ENCODE measurements around the gene TBCK. TPM values are rescaled to one million over a fixed set of nuclear protein-coding genes. Genes with fewer than 3 reads are reported as not detected.

Gene TBCK
- total RNA-seq, 1 experiment from 2014 or later = 28.6 TPM

DNA sequence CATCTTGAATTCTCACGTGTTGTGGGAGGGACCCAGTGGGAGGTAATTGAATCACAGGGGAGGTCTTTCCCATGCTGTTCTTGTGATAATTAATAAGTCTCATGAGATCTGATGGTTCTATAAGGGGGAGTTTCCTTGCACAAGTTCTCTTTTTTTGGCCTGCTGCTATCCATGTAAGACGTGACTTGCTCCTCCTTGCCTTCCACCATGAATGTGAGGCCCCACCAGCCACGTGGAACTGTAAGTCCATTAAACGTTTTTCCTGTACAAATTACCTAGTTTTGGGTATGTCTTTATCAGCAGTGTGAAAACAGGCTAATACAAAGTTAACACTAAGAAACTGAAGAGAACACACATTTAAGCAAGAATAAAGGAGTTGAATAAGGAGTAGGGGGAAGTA, 16.0 kb downstream of the TBCK start:
- H3K27ac Mint-ChIP-seq = peak overlapping the region; percentile 78
- ATAC-seq = no peak
- CTCF ChIA-PET = no interaction called here
- POLR2A ChIA-PET = no interaction called here
- TF ChIP-seq ZNF219 (CRISPR knock-in tag; IDR thresholded peaks at IDR 0.05; ENCODE audit: borderline replicate concordance) (no peak), RORB (CRISPR knock-in tag; IDR thresholded peaks at IDR 0.05) (no peak), JUN (CRISPR knock-in tag; IDR thresholded peaks at IDR 0.05) (no peak), NR2C2 (CRISPR knock-in tag; IDR thresholded peaks at IDR 0.05) (no peak), ZNF138 (CRISPR knock-in tag; conservative IDR thresholded peaks at IDR 0.05) (no peak)
- TF ChIP-seq, protein P1, sequence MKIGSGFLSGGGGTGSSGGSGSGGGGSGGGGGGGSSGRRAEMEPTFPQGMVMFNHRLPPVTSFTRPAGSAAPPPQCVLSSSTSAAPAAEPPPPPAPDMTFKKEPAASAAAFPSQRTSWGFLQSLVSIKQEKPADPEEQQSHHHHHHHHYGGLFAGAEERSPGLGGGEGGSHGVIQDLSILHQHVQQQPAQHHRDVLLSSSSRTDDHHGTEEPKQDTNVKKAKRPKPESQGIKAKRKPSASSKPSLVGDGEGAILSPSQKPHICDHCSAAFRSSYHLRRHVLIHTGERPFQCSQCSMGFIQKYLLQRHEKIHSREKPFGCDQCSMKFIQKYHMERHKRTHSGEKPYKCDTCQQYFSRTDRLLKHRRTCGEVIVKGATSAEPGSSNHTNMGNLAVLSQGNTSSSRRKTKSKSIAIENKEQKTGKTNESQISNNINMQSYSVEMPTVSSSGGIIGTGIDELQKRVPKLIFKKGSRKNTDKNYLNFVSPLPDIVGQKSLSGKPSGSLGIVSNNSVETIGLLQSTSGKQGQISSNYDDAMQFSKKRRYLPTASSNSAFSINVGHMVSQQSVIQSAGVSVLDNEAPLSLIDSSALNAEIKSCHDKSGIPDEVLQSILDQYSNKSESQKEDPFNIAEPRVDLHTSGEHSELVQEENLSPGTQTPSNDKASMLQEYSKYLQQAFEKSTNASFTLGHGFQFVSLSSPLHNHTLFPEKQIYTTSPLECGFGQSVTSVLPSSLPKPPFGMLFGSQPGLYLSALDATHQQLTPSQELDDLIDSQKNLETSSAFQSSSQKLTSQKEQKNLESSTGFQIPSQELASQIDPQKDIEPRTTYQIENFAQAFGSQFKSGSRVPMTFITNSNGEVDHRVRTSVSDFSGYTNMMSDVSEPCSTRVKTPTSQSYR (CRISPR knock-in tag; IDR thresholded peaks at IDR 0.05) = no peak
- TF ChIP-seq, protein P2, sequence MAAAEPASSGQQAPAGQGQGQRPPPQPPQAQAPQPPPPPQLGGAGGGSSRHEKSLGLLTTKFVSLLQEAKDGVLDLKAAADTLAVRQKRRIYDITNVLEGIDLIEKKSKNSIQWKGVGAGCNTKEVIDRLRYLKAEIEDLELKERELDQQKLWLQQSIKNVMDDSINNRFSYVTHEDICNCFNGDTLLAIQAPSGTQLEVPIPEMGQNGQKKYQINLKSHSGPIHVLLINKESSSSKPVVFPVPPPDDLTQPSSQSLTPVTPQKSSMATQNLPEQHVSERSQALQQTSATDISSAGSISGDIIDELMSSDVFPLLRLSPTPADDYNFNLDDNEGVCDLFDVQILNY (CRISPR knock-in tag; IDR thresholded peaks at IDR 0.05) = no peak
- H3K27me3 Mint-ChIP-seq (ENCODE audit: low read depth) = no peaks in the 10 kb centered on the region
- peaks cover 6% of the 10 kb centered on the region for H3K9me3 Mint-ChIP-seq
- H3K36me3 Mint-ChIP-seq = peaks cover 9% of the 10 kb centered on the region
- DNase-seq (ENCODE audit: low spot score) = no peak
- H3K4me3 Mint-ChIP-seq = no peak overlapping the region
- H3K4me1 Mint-ChIP-seq = peaks cover 48% of the 10 kb centered on the region

DNA sequence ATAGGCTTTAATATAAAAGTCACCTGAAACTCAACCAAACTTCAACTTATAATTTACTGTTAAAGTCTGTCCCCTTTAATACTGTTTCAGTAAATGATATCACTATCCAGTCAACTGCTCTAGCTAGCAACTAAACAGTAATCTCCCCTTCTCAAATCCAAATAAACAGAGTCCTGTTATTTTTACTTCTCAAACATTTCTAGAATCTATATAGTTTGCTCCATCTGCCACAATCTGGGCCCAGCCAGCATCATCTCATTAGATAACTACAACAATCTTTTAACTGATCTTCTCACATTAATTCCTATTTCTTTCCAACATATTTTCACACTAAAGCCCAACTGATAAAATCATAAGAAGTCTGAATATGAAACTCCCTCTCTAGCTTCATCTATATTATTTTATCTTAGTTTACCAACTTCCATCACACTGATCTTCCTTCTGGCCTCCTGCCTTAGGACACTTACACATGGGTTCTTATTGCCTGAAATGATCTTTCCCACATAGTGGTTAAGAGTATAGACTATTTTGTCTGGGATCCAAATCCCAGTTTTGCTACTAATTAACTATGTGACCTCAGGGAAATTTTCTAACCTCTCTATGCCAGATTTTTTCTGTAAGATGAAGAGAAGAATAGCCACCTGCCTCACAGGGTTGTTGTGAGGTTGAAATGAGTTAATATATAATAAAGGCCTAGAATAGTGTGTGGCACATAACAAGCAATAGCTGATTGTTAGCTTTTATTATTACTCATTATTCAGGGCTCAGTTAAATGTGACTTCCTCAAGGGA, 18.6 kb downstream of the TBCK start:
- ATAC-seq (no peak), DNase-seq (ENCODE audit: low spot score) (no peak)
- Mint-ChIP-seq H3K27ac (peak overlapping the region; percentile 16), H3K27me3 (ENCODE audit: low read depth) (no peaks in the 10 kb centered on the region), H3K4me1 (peaks cover 28% of the 10 kb centered on the region), H3K36me3 (peaks cover 20% of the 10 kb centered on the region), H3K9me3 (peaks cover 6% of the 10 kb centered on the region), H3K4me3 (no peak overlapping the region)
- ChIA-PET CTCF (interaction anchor here (1.1 kb wide), 1 partner anchor 31 kb away, joined by 3 read pairs; no protein-coding TSS in a partner anchor), POLR2A (no interaction called here)
- TF ChIP-seq, protein P3, sequence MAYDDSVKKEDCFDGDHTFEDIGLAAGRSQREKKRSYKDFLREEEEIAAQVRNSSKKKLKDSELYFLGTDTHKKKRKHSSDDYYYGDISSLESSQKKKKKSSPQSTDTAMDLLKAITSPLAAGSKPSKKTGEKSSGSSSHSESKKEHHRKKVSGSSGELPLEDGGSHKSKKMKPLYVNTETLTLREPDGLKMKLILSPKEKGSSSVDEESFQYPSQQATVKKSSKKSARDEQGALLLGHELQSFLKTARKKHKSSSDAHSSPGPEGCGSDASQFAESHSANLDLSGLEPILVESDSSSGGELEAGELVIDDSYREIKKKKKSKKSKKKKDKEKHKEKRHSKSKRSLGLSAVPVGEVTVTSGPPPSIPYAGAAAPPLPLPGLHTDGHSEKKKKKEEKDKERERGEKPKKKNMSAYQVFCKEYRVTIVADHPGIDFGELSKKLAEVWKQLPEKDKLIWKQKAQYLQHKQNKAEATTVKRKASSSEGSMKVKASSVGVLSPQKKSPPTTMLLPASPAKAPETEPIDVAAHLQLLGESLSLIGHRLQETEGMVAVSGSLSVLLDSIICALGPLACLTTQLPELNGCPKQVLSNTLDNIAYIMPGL (CRISPR knock-in tag; IDR thresholded peaks at IDR 0.05) = no peak
- TF ChIP-seq FOXK1 (CRISPR knock-in tag; IDR thresholded peaks at IDR 0.05) (no peak), NFE2L1 (CRISPR knock-in tag; IDR thresholded peaks at IDR 0.05) (no peak), NR3C1 (CRISPR knock-in tag; conservative IDR thresholded peaks at IDR 0.05; ENCODE audit: low read depth) (no peak), JAZF1 (CRISPR knock-in tag; IDR thresholded peaks at IDR 0.05) (no peak)
- TF ChIP-seq, protein P4, sequence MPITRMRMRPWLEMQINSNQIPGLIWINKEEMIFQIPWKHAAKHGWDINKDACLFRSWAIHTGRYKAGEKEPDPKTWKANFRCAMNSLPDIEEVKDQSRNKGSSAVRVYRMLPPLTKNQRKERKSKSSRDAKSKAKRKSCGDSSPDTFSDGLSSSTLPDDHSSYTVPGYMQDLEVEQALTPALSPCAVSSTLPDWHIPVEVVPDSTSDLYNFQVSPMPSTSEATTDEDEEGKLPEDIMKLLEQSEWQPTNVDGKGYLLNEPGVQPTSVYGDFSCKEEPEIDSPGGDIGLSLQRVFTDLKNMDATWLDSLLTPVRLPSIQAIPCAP (CRISPR knock-in tag; IDR thresholded peaks at IDR 0.05) = no peak
- TF ChIP-seq, protein P5, sequence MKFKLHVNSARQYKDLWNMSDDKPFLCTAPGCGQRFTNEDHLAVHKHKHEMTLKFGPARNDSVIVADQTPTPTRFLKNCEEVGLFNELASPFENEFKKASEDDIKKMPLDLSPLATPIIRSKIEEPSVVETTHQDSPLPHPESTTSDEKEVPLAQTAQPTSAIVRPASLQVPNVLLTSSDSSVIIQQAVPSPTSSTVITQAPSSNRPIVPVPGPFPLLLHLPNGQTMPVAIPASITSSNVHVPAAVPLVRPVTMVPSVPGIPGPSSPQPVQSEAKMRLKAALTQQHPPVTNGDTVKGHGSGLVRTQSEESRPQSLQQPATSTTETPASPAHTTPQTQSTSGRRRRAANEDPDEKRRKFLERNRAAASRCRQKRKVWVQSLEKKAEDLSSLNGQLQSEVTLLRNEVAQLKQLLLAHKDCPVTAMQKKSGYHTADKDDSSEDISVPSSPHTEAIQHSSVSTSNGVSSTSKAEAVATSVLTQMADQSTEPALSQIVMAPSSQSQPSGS (CRISPR knock-in tag; IDR thresholded peaks at IDR 0.05; ENCODE audit: borderline replicate concordance, low read depth) = no peak

DNA sequence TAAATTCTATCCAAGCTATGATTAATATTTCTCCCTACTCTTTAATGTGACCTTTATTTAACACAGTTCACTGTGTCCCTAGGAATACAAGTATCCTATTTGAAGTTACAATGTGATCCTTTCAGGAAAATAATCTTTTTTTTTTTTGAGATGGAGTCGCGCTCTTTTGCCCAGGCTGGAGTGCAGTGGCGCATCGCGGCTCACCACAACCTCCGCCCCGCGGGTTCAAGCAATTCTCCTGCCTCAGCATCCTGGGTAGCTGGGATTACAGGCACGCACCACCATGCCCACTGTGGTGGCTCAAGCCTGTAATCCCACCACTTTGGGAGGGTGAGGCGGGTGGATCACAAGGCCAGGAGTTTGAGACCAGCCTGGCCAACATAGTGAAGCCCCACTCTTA, 21.9 kb downstream of the TBCK start:
- DNase-seq (ENCODE audit: low spot score) (no peak), ATAC-seq (no peak)
- ChIA-PET POLR2A (interaction anchor here (0.7 kb wide), 1 partner anchor 599 kb away, joined by 3 read pairs; no protein-coding TSS in a partner anchor), CTCF (no interaction called here)
- Mint-ChIP-seq H3K27ac (no peak overlapping the region), H3K4me3 (no peak overlapping the region), H3K9me3 (no peaks in the 10 kb centered on the region), H3K36me3 (peaks cover 13% of the 10 kb centered on the region), H3K27me3 (ENCODE audit: low read depth) (no peaks in the 10 kb centered on the region), H3K4me1 (peaks cover 17% of the 10 kb centered on the region)
- TF ChIP-seq RORB (CRISPR knock-in tag; IDR thresholded peaks at IDR 0.05) = no peak
- TF ChIP-seq, protein P6, sequence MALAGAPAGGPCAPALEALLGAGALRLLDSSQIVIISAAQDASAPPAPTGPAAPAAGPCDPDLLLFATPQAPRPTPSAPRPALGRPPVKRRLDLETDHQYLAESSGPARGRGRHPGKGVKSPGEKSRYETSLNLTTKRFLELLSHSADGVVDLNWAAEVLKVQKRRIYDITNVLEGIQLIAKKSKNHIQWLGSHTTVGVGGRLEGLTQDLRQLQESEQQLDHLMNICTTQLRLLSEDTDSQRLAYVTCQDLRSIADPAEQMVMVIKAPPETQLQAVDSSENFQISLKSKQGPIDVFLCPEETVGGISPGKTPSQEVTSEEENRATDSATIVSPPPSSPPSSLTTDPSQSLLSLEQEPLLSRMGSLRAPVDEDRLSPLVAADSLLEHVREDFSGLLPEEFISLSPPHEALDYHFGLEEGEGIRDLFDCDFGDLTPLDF (CRISPR knock-in tag; IDR thresholded peaks at IDR 0.05) = no peak
- TF ChIP-seq ETV6 (CRISPR knock-in tag; IDR thresholded peaks at IDR 0.05) = no peak
- no peak for TF ChIP-seq PRRX2 (CRISPR knock-in tag; IDR thresholded peaks at IDR 0.05)
- no peak for TF ChIP-seq NFATC4 (CRISPR knock-in tag; IDR thresholded peaks at IDR 0.05)

All from WTC11 (cell line).